HG02970 (cell line): Measurements from ENCODE around the gene ALDH1B1.

Experiments
- ATAC-seq: cut with Tn5 transposase; IDR thresholded peaks from one replicate; pipeline ENCODE4 v1.9.1; 2021; ENCODE audit warnings: mild to moderate bottlenecking, moderate library complexity, moderate number of reproducible peaks; ENCODE audit not compliant: unreplicated experiment, low FRiP score

Gene ALDH1B1

GRCh38 chr9:38412751-38413150, 20.2 kb downstream of the ALDH1B1 start:
- no peak for ATAC-seq

- ATAC-seq = no peak
Measured at GRCh38 chr9:38413283-38413682, 20.8 kb downstream of the ALDH1B1 start.

DNA sequence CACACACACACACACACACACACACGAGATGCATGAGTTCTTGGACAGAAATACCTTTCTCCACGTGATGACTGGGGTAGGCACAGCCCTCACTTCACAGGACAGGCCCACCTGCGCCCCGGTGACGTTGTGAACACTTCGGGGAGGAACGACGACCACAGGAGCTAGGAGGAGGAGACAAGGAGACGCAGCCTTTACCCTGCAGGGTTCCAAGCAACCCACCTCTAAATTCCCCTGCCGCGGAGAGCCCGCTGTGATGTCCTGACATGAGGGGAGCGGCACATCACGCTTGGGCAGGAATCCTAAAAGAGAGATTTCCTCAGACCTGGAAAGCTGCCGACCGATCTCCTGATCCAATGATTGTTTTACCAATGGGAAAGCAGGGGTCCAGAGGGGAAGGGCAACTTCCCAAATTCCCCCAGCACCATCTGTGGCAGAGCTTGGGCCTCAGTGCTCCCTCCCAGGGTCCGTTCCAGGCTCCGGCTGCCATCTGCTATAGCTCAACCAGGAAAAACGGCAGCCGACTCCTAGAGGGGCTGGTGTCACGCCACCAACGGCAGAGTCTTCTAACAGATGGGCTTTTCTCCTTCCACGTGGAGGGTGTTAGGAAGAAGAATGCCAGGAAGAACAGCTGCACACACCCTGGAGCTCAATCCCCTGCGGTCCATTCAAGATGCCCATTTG, 21.7 kb downstream of the ALDH1B1 start:
- ATAC-seq = no peak

- no peak for ATAC-seq
Measured at GRCh38 chr9:38415856-38416255, 23.4 kb downstream of the ALDH1B1 start.

DNA sequence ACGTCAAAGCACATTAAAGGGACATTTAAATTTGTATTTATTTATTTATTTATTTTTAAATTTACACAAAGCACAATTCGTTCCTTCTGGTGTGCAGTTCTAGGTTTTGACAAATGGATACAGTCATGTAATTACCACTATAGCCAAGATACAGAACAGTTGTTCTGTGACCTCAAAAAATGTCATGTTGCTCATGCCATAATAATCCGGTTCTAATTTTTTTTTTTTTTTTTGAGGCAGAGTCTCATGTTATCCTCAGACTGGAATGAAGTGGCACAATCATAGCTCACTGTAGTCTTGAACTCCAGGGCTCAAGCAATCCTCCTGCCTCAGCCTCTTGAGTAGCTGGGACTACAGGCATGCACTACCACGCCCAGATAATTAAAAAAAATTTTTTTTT, 24.0 kb downstream of the ALDH1B1 start:
- ATAC-seq = no peak

DNA sequence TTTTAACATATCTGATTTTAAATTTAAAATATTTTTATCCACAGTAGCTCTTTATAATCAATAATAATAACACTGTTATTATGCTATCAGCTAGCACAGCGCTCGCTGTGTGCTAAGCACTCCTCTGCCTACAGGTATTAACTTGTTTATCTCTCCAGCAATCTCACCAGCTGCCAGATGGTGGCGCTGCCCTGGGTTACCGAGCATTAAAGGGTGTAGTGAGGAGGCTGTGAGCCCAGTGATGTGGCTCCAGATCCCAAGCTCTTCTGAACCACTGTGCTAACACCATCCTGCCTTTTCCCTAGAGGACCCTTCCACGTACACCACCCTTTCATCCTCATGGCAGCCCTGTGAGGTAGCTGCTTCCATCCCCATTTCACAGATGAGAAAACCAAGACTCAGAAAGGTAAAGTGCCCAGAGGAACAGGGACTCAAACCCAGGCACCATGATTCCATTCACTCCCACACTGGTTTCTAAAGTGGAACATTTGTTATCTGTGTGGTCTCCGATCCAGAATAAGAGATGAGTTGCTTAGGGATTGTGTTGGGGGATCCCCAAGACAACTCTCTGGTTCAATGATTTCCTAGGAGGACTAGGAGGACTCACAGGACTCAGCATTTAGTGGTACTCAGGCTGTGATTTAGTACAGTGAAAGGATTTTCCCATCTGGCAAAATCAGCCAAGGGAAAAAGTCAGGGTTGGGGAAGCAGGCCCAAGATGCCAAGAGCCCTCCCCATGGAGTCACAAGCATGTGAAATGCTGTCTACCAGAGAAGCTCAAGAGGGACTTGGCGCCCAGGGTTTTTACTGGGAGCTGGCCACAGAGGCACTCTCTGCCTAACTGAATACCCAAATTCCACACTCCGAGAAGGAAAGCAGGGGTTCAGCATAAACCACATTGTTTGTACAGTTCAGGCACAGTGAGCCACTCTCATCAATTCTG, 24.8 kb downstream of the ALDH1B1 start:
- ATAC-seq = no peak

GRCh38 chr9:38418366-38418765, 25.9 kb downstream of the ALDH1B1 start:
- ATAC-seq = no peak

DNA sequence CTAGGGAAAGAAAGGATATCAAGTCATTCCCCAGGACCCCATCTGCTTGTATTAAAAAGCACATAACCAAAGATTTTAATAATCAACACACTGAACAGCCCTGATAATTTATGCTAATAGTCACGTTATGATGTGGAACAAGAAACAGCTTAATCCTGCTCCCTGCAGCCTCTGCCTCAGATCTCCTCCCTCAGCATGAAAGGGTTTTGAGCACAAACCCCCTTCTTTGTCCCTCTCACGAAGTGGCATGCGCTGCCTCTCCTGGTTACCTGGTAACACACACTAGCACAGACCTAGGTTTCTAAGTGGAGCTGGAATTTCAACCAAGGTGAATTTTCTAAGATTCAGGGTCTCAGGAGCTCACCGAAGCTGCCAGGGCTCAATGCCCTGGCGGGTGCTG, 26.7 kb downstream of the ALDH1B1 start:
- no peak for ATAC-seq

DNA sequence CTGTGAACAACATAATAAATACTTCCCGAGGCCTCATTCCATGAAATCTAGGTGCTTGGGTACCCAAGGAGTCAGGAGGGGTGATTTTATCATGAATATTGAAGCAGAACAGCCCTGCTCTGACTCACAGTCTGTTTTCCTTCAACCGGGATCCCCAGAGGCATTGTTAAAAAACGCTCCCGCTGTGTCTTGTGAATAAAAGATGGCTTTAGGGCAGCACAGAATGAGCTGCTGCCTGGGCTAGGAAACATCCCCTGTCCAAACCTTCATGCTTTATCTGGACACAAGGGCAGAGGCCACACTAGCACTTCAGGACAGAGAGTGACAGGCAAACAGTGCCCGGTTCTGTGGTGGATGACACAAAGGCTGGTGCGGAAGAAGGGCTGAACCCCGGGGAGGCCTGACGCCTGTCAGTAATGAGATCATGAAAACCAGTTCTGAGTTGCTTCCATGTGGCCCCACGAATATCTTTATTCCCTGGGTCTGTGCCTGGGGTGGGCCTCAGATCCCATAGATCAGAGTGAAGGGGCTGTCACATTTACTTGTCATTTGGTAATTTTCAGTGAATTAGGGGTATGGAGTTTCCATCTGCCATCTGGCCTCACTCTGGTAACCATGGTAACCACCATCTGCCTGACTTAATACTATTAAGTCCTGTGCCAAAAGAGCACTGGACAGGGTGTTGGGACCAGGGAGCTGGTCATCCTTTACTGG, 29.2 kb downstream of the ALDH1B1 start:
- ATAC-seq = no peak

DNA sequence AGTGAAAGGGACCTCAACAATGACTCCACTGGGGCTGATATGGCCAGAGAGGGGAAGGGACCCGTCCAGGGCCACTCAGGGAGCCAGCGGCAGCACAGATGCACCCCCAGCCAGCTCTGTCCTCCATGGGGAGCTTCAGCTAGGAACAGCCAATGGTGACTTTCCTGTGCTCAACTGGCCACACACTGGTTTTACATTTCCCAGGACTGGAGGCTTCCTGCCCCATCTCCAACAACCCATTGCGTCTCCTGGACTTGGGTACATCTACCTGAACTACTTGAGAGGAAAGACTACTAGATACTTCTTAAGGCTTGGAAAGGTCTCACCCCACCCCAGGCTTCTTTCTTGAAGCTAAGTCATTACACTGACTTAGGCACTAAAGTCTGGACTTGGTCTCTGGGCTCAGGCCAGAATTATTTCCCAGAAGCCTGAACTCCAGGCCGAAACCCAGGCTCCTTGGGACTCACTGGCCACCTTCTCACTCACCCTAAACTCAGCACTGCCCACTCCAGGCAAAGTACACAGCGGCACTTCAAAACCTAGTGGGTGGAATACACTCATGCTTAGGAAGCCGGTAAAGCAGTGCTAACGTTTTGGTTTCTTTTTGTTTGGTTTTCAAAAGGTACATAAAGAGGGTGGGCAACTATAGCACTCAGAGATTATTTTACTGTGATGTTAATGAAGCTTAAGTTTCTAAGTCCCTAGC, 30.2 kb downstream of the ALDH1B1 start:
- ATAC-seq = no peak

DNA sequence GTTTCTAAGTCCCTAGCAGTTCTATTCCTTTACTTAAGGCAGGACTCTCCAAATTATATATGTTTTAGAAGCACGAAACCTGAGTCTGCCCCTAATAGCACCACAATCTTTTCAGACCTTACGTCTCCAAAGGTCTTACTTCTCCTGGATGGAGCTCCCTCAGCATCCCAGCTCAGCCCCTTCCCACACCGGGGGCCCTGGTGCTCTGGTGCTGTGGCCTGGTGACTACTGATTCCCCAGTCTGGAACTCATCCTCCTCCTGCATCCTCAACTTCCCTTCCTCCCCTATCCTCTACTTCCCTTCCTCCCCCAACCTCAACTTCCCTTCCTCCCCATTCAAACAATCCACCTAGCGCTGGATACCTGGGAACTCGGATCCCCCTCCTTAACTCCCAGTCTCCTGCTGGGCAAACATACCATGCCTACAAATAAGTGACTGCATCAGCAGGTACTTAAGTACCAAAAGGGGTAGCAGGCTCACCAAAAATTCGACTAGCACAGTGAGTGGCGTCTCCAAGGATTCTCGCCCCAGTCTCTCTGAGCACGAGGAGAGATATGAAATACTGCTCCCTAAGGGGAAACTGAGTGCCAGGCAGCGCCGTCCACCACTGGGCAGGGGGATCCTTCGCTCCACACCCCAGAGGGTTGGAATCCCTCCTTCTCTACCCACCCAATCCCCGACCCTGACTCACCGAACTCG, 30.9 kb downstream of the ALDH1B1 start:
- no peak for ATAC-seq

DNA sequence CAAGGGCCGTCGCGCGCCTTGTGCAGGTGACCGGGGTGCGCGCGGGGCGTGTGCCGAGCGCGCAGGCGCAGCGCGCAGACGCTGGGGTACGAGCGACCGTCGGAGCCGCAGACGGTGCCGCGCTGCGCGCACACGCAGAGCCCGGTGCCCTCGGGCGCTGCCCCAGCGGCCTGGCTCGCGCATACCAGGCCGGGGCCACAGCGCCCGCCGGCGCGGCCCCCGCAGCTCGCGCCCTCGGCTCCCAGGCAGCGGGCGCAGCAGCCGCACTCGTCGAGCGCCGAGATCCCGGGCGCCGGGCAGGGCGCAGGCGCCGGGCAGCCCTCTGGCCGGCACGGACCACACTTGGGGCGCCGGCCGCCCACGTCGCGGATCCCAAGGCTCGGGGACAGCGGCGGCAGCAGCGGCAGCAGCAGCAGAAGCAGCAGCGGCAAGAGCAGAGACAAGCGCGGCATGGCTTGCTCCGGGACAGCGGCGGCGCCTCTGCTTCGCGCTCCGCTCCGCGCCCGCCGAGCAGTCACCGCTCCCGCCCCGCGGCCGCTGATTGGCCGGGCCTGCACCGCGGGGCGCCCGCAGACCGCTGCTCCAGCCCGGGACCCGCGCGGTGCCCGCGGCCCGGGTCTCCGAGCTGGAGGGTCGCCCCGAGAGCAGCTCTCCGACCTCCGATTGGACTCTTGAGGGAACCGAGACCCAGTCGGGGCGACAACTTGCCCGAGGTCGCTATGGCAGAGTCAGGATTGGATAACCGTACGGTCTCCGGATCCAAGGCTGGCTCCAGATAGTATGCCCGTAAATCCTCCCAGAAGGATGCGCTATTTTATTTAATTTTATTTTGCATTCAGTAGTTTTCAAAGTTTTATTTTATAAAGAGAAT, 31.7 kb downstream of the ALDH1B1 start, which contains the start of gene IGFBPL1:
Gene IGFBPL1 (minus strand): TSS at position 482 of the 871 bp plus-strand sequence. CDS start 30 bp downstream, at position 452.
- ATAC-seq = no peak

DNA sequence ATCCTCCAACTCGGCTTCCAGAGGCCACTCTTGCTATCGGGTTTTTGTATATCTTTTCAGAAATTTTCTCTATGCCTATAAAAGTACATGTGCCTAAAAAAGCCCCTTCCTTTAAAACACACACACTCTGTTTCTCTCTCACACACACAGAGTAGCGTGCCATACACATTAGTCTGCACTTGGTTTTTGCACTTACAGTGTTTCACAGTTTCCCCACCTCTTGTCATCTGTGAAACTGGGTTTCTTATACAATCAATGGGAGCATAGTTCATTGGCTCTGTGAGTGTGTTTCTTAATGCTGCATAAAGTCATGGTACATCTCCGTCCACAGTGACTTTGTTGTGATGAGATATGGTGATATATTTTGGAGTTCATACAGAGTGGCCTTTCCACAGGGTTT, 32.4 kb downstream of the ALDH1B1 start:
- ATAC-seq = no peak

- ATAC-seq = no peak
Measured at GRCh38 chr9:38428062-38428461, 35.6 kb downstream of the ALDH1B1 start.

- no peak for ATAC-seq
Measured at GRCh38 chr9:38431116-38431515, 38.6 kb downstream of the ALDH1B1 start.

DNA sequence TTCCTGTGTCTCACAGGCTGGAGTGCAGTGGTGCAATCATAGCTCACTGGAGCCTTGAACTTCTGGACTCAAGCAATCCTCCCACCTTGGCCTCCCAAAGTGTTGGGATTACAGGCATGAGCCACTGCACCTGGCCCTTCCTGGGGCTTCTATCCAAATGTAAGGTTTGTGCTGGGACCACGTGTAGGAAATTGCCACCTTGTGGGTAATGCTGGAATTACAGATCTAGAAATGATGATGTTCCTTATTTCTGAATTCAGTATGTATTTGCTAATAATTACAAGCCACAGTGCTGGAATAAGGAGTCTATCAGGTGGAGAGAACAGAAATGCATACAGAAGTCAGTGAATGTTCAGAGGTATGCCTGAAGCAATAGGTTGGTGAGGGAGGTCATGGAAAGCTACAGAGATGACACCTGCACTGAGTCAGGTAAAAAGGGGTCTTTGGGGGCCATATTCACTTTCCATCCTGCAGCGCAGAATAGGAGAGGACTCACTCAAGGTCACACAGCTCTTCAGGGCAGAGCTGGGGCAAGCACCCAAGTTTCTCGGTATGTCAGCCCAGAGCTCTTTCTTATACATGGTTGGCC, 40.5 kb downstream of the ALDH1B1 start:
- ATAC-seq = no peak

DNA sequence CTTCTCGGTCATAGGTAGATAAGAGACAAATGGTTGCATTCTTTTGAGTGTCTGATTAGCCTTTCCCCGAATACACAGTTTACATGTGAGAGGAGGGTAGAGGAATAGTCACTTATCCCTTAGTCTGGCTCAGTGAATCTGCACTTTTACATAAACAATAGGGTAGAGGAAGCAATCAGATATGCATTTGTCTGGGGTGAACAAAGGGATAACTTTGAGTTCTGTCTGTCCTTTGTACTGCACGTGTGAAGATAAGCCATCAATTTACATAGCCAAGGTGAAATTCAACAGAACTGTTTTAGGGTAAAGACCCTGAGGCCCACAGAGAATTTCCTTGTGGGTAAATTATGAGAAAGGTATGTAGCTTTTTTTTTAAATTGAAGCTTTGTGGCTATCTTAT, 41.9 kb downstream of the ALDH1B1 start:
- no peak for ATAC-seq

- no peak for ATAC-seq
Measured at GRCh38 chr9:38434853-38435252, 42.4 kb downstream of the ALDH1B1 start.
